ENCODE results near the gene CNTN4. TPM values are rescaled to one million over a fixed set of nuclear protein-coding genes. Genes with fewer than 3 reads are reported as not detected.

The CNTN4 gene
- polyA plus RNA-seq, 1 donor (not counting 4 experiments of a cell fraction or from before 2014, with no cell fraction given): not detected

DNA sequence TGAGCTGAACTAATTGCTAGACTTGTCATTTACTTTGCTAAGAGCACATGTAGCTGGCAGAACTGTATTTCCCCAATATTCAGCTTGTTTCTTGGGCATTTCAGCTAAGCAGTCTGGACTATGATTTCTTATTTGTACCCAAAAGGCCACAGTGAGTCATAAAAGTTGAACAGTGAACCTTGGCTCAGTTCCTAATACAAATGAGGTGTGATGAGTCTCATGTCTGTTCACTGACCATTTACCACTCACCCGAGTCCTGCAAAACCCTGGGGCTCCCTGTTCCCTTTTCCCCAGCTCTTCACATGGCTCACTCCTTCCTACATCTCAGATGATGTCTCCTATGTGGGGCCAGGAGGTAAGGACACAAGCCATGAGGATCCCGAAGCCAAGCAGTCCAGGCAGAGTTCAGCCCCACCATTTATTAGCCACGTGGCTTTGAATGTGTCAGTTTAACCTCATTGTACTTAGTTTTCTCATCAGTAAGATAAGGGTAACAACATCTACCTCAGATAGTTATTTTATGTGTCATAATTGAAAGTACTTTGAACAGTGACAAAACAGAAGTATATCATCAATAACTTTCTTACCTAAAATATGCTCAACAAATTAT is 772.2 kb downstream of the CNTN4 start:
- Histone ChIP-seq H2AFZ (ENCODE audit: control insufficient read depth, low read length) (no peak overlapping the region), H3K27me3 (ENCODE audit: control insufficient read depth, extremely low read depth, insufficient read depth, low read length) (no peaks in the 10 kb centered on the region), H4K20me1 (ENCODE audit: control insufficient read depth, extremely low read depth, insufficient read depth, low read length) (no peaks in the 10 kb centered on the region), H3K4me2 (ENCODE audit: control insufficient read depth, extremely low read depth, insufficient read depth, low read depth, low read length) (no peak overlapping the region), H3K9ac (ENCODE audit: control insufficient read depth, extremely low read depth, insufficient read depth, low read length) (no peak overlapping the region), H3K9me3 (ENCODE audit: control insufficient read depth, low read depth, low read length) (no peaks in the 10 kb centered on the region), H3K4me3 (ENCODE audit: control insufficient read depth in 2 of 3, extremely low read depth in 1 of 3, insufficient read depth in 2 of 3, low read depth in 1 of 3, low read length in 3 of 3) (no peak overlapping the region), H3K4me1 (ENCODE audit: control insufficient read depth, extremely low read depth, insufficient read depth, low read length) (no peaks in the 10 kb centered on the region), H3K79me2 (ENCODE audit: control insufficient read depth, insufficient read depth, low read length) (no peaks in the 10 kb centered on the region), H3K9me1 (ENCODE audit: control insufficient read depth, extremely low read depth, insufficient read depth, low read length) (no peaks in the 10 kb centered on the region), H3K36me3 (ENCODE audit: control insufficient read depth in 2 of 2, extremely low read depth in 1 of 2, insufficient read depth in 2 of 2, low read length in 2 of 2) (no peaks in the 10 kb centered on the region), H3K27ac (ENCODE audit: control insufficient read depth, insufficient read depth, low read length) (no peak overlapping the region)
- TF ChIP-seq EZH2 (IDR thresholded peaks at IDR 0.05; ENCODE audit: low read length): no peak
- TF ChIP-seq, protein P1, sequence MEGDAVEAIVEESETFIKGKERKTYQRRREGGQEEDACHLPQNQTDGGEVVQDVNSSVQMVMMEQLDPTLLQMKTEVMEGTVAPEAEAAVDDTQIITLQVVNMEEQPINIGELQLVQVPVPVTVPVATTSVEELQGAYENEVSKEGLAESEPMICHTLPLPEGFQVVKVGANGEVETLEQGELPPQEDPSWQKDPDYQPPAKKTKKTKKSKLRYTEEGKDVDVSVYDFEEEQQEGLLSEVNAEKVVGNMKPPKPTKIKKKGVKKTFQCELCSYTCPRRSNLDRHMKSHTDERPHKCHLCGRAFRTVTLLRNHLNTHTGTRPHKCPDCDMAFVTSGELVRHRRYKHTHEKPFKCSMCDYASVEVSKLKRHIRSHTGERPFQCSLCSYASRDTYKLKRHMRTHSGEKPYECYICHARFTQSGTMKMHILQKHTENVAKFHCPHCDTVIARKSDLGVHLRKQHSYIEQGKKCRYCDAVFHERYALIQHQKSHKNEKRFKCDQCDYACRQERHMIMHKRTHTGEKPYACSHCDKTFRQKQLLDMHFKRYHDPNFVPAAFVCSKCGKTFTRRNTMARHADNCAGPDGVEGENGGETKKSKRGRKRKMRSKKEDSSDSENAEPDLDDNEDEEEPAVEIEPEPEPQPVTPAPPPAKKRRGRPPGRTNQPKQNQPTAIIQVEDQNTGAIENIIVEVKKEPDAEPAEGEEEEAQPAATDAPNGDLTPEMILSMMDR (optimal IDR thresholded peaks at IDR 0.05 in 1 of 3, IDR thresholded peaks at IDR 0.05 in 1 of 3, conservative IDR thresholded peaks at IDR 0.05 in 1 of 3; ENCODE audit: extremely low read depth in 1 of 3, insufficient read depth in 2 of 3, low read length in 3 of 3): no peak
- no peak for DNase-seq (ENCODE audit: low read depth, low spot score)
- no peak for FAIRE-seq
- dilution Hi-C loops (cut with MboI; ENCODE audit: extremely low pct_ligation_motif_present, low sequenced_read_pairs): no loop called here

DNA sequence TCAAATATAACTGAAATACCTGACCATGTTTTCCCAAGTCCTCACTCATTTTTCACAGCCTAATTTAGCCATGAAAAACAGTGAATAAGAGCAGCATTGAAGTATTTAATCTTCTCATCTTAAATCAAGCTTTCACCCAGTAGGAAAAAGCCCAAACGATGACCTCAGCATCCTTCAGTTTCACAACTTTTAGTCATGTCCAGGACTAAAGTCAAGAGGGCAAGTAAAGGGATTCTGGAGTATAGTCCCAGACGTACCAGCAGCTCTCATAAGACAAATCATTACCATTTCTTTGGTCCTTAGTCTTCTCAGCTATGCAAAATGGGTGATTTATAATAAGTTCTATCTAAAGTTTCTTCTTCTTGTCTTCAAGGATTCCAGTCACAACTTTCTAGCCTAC is 774.2 kb downstream of the CNTN4 start:
- Histone ChIP-seq H3K4me2 (ENCODE audit: control insufficient read depth, extremely low read depth, insufficient read depth, low read depth, low read length) (no peak overlapping the region), H3K9me3 (ENCODE audit: control insufficient read depth, low read depth, low read length) (no peaks in the 10 kb centered on the region), H3K36me3 (ENCODE audit: control insufficient read depth in 2 of 2, extremely low read depth in 1 of 2, insufficient read depth in 2 of 2, low read length in 2 of 2) (no peaks in the 10 kb centered on the region), H3K9ac (ENCODE audit: control insufficient read depth, extremely low read depth, insufficient read depth, low read length) (no peak overlapping the region), H3K27ac (ENCODE audit: control insufficient read depth, insufficient read depth, low read length) (no peak overlapping the region), H3K79me2 (ENCODE audit: control insufficient read depth, insufficient read depth, low read length) (no peaks in the 10 kb centered on the region), H3K9me1 (ENCODE audit: control insufficient read depth, extremely low read depth, insufficient read depth, low read length) (no peaks in the 10 kb centered on the region), H3K4me3 (ENCODE audit: control insufficient read depth in 2 of 3, extremely low read depth in 1 of 3, insufficient read depth in 2 of 3, low read depth in 1 of 3, low read length in 3 of 3) (no peak overlapping the region), H2AFZ (ENCODE audit: control insufficient read depth, low read length) (no peak overlapping the region), H3K27me3 (ENCODE audit: control insufficient read depth, extremely low read depth, insufficient read depth, low read length) (no peaks in the 10 kb centered on the region), H3K4me1 (ENCODE audit: control insufficient read depth, extremely low read depth, insufficient read depth, low read length) (no peaks in the 10 kb centered on the region), H4K20me1 (ENCODE audit: control insufficient read depth, extremely low read depth, insufficient read depth, low read length) (no peaks in the 10 kb centered on the region)
- TF ChIP-seq, protein P1 (optimal IDR thresholded peaks at IDR 0.05 in 1 of 3, IDR thresholded peaks at IDR 0.05 in 1 of 3, conservative IDR thresholded peaks at IDR 0.05 in 1 of 3; ENCODE audit: extremely low read depth in 1 of 3, insufficient read depth in 2 of 3, low read length in 3 of 3): no peak
- TF ChIP-seq EZH2 (IDR thresholded peaks at IDR 0.05; ENCODE audit: low read length): no peak
- FAIRE-seq (no peak), DNase-seq (ENCODE audit: low read depth, low spot score) (no peak)
- dilution Hi-C loops (cut with MboI; ENCODE audit: extremely low pct_ligation_motif_present, low sequenced_read_pairs): no loop called here

Measured in keratinocyte (primary cell).